CD4-positive, alpha-beta T cell treated with Interleukin-4 for 4 hours (primary cell): ENCODE results near the gene HNF1B.
"Not testable (repeated sequence)": the region's sequence is repeated elsewhere in the genome, so short reads cannot be mapped to it uniquely, and the experiment has no call there.

Experiments
- DNase-seq: peaks from one replicate; pipeline ENCODE4 v3.0.0-alpha.2; 2020

HNF1B gene

GRCh38 chr17:37699285-37699973 is 45.4 kb downstream of the HNF1B start:
- DNase-seq, result no peak

GRCh38 chr17:37698911-37699255 is 46.0 kb downstream of the HNF1B start:
- DNase-seq, result no peak

DNA sequence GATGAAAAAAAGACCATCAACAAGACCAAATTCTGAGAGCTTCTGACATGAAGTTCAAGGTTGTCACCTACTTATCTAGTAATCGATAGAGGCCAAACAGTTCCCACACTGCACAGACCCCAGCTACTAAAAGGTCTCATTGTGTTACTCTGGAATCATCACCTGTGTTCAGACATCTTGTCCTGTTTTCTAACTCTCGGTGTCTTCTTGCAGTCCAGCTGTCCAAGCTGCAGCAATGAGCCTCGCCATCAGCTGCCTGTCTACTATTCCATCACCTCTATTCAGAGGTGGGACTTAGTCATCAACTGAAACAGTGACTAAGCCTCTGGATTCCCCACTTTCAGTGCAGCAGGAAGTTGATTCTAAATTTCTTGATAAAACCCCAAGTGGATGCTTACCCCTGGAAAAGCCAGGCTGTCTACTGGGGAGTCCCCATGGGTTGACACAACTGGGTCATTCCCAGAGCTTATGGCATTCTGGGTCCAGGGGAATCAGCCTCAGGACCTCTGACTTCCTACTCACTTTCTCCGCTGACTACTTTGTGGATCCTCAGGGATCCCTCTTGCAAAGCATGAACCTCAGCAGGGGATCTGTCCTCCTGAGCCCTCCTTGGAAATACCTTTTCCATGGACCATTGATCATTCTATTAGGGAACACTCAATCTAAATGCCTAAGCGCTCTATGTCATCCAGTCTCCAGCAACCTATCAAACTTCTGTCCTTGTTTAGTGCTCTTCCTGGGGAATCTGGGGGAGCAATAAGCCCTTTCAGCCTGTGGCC is 46.5 kb downstream of the HNF1B start:
- no peak for DNase-seq

- no peak for DNase-seq
Observed at GRCh38 chr17:37697381-37697780, 47.5 kb downstream of the HNF1B start.

DNA sequence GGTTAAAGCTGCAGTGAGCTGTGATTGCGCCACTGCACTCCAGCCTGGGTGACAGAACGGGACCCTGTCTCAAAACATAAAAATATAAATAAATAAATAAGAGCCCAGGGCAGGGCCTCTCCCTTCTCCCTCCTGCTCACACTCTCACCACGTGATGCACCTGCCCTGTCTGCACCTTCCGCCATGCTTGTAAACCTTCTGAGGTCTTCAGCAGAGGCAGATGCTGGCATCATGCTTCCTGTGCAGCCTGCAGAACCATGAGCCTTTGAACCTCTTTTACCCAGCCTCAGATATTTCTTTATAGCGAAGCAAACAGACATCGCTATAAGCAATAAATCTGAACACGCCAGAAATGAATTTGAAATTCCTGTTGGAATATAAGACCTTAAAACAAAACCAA is 48.5 kb downstream of the HNF1B start:
- DNase-seq, result no peak

- DNase-seq, result no peak
Observed at GRCh38 chr17:37695726-37696125, 49.1 kb downstream of the HNF1B start.

GRCh38 chr17:37694734-37695133 is 50.1 kb downstream of the HNF1B start:
- DNase-seq, result no peak

GRCh38 chr17:37693328-37693727 is 51.5 kb downstream of the HNF1B start:
- no peak for DNase-seq

GRCh38 chr17:37691807-37692206 is 53.1 kb downstream of the HNF1B start:
- no peak for DNase-seq

- DNase-seq, result no peak
Observed at GRCh38 chr17:37689317-37689716, 55.5 kb downstream of the HNF1B start.

DNA sequence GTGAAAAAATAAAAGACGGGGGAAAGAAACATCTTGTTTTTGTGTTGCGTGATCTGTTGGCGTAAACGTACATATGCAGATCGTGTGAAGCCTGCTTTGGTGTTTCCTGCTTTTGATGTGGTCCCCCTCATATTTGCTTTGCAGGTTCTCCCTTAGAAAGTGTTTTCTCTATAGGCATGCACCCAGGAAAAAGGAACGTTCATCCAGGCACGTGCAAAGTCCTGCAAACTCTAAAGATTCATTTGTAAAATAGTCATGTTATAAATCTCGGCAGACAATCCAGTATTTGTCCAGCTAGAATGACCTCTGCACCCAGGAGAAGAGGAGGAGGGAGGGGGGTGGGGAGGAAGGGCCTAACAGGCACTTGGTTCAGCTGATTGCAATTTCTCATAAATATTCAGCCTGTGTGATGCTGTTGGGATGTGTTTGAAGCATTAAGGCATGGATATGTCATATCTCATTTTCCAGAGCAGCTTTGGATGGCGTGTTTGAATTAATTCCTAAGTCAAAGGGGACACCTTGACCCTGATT is 61.3 kb downstream of the HNF1B start:
- DNase-seq, result no peak

DNA sequence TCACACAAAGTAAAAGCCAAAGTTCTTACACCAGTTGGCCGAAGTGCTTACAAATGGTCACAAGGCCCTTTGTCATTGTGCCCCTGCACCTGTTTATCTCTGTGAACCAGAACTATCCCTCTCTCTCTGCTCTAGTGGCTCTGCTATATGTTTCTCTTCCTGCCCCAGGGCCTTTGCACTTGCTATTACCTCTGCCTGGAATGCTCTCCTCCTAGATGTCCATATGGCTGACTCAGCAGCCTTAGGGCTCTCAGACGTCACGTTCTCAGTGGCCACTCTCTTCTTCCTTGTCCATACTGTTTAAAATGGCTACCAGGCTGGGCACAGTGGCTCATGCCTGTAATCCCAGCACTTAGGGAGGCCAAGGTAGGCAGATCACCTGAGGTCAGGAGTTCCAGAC is 62.9 kb downstream of the HNF1B start:
- DNase-seq, result no peak

DNA sequence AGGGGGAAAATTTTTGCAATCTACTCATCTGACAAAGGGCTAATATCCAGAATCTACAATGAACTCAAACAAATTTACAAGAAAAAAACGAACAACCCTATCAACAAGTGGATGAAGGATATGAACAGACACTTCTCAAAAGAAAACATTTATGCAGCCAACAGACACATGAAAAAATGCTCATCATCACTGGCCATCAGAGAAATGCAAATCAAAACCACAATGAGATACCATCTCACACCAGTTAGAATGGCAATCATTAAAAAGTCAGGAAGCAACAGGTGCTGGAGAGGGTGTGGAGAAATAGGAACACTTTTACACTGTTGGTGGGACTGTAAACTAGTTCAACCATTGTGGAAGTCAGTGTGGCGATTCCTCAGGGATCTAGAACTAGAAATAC is 64.9 kb downstream of the HNF1B start:
- not testable (repeated sequence) for DNase-seq

GRCh38 chr17:37678036-37678435 is 66.8 kb downstream of the HNF1B start:
- DNase-seq, result no peak

GRCh38 chr17:37677021-37677420 is 67.8 kb downstream of the HNF1B start:
- no peak for DNase-seq

- DNase-seq, result no peak
Observed at GRCh38 chr17:37676115-37676925, 68.5 kb downstream of the HNF1B start.

GRCh38 chr17:37674511-37674910 is 70.3 kb downstream of the HNF1B start:
- no peak for DNase-seq

DNA sequence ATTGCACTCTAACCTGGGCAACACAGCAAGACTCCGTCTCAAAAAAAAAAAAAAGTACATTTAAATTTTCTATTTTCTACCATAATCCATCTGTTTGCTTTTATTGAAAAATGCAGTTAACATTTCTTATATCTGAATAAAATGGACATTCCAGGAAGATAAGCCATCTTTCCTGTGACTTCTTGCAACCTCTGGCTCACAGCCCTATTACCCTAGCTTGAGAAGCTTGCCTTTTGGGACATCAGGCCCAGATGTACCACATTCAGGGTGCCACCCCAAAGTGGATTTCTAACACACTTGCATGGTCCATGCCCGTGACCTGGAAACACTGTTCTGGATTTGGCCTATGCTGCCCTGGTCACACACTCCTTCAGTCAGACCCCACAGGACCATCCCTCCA is 71.5 kb downstream of the HNF1B start:
- DNase-seq, result no peak

DNA sequence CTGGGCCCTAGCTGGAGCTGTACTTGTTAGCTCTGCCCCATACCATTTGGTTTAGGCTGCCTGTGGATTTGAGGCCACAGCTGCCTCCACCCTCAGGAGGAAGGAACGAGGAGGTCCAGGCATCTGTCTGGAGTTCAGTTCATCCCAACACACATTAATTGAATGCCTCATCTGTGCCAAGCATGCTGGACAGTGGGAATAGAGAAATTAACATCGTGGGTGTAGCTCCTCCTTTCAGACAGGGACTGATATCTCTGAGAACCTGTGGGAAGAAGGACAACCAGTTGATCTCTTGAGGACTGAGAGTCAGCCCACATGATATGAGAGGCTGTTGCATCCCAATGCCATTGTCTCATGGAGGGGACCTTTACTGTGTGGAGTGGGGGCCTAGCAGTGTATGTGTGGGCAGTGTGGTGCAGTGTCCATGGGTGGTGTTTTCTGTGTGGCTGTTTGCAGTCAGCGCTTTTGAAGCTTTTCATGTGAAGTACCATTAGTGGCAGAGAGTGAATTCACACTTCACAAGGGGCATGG is 72.2 kb downstream of the HNF1B start:
- DNase-seq, result no peak

DNA sequence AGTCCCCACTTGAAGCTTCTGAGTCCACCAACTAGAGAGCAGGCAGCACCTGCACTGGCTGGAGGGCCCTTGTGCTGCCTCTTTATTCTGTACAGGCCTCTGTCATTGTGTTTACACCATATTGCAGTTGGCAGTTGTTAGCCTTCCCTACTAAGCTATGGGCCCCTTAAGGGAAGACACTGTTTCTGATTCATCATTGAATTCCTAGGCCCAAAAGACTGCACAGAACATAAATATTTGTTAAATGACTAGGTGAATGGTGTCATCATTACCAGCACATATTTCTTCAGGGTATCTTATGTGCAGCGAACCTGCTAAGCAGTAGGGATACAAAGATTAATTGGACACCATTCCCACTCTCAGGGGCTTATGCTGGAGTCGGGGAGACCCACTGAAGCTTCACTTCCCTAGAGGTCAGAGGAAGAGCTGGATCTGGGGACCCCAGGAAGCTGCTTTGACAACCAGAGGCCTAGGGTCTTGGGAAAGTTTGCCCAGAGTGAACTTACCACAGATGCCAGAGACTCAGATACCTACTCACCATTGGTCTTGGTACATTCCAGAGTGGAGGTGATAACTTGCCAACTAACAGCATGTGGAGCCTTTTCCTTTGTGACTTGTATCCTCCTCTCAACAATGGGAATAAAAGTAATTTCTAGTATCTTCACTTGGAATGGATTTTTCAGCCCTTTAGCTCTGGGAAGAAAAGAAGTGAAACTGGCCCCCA is 72.9 kb downstream of the HNF1B start:
- no peak for DNase-seq

GRCh38 chr17:37671028-37671823 is 73.6 kb downstream of the HNF1B start:
- DNase-seq, result no peak

DNA sequence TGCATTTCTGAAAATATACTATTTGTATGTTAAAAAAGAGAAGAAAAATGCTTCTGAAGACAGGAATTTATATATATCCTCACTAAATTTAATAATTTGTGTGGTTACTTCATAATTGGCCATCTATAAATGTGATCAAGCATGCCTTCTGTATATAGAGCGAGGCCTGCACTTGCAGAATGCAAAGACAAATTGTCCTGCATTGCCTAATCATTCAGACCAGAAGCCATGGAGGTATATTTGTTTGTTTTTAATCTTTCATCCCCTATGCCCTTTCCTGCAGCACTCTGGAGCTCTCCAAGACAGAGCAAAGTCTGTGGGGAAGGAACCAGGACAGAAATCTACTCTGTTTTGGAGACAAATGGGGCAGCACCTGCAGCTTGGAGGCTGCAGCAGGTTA is 77.8 kb downstream of the HNF1B start:
- no peak for DNase-seq
